GM19240 (cell line): ENCODE data around the gene FKBP10.
"Not testable (repeated sequence)": the region's sequence is repeated elsewhere in the genome, so short reads cannot be mapped to it uniquely, and the experiment has no call there.

Experiments
- DNase-seq: peaks from one replicate; pipeline ENCODE4 v3.0.0; 2011; ENCODE audit warnings: low spot score; ENCODE audit not compliant: insufficient read length

FKBP10 gene

DNA sequence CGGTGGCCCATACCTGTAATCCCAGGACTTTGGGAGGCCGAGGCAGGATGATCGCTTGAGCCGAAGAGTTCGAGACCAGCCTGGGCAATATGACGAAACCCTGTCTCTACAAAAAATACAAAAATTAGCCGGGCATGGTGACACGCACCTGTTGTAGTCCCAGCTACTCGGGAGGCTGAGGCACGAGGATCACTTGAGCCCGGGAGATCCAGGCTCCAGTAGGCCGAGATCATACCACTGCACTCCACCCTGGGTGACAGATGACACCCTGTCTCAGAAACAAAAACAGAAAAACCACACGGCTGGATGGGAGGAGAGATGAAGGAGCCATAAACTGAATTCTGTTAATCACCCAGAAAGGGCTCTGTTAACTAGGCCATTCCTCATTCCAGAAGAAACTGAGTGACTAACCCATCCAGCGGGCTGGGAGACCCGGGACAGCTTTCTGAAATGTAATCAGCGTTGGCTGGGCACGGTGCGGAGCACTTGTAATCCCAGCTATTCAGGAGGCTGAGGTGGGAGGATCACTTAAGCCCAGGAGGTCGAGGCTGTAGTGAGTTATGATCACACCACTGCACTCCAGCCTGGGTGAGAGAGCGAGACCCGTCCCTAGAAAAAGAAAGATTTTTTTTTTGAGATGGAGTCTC is 23.9 kb downstream of the FKBP10 start:
- DNase-seq: no peak

GRCh38 chr17:41837761-41838538 is 25.1 kb downstream of the FKBP10 start, which contains the start of gene KLHL10:
Gene KLHL10 (plus strand): TSS chr17:41837825. CDS start chr17:41837933, 108 bp downstream.
- no peak for DNase-seq

DNA sequence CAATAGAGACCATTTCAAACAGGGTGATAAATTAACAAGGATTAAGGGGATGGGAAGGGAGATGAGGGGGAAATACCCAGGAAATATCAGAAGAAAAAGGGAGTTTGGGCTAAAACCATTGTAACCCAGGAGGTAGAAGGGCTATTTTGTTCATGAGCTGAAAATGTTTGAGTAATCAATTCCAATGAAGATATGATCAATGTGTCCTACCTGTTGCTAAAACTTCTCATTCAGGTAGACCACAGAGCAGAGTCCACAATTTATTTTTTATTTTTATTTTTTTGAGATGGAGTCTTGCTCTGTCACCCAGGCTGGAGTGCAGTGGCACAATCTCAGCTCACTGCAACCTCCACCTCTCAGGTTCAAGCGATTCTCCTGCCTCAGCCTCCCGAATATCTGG is 26.6 kb downstream of the FKBP10 start:
- DNase-seq: not testable (repeated sequence)

DNA sequence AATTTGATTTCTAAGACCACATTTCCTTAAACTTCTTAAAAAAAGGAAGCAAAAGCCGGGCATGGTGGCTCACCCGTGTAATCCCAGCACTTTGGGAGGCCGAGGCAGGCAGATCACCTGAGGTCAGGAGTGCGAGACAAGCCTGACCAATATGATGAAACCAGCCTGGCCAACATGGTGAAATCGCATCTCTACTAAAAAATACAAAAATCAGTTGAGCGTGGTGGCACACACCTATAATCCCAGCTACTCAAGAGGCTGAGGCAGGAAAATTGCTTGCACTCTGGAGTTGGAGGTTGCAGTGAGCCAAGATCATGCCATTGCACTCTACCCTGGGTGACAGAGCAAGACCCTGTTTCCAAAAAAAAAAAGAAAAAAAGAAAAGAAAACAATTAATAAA is 28.0 kb downstream of the FKBP10 start:
- DNase-seq: not testable (repeated sequence)

- DNase-seq: no peak
These were observed 32.2 kb downstream of the FKBP10 start for GRCh38 chr17:41844971-41845370.

DNA sequence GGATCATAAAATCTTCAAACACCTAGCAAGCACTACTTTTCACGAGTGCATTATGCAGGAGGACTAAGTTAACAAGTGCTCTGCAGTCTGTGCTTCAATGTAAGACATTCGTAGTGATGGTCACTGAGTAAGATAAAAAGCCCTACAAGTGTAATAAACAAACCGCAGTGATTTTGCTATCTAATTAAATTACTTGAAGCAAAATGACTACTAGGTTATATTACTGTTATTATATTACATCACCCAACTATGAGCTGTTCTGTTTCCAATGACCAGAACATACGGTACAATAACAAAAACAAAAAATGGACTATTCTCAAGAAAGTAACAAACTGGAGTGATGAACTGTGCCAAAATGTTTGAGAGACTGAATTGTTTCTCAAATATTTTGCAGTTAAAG is 36.0 kb downstream of the FKBP10 start:
- DNase-seq: no peak

DNA sequence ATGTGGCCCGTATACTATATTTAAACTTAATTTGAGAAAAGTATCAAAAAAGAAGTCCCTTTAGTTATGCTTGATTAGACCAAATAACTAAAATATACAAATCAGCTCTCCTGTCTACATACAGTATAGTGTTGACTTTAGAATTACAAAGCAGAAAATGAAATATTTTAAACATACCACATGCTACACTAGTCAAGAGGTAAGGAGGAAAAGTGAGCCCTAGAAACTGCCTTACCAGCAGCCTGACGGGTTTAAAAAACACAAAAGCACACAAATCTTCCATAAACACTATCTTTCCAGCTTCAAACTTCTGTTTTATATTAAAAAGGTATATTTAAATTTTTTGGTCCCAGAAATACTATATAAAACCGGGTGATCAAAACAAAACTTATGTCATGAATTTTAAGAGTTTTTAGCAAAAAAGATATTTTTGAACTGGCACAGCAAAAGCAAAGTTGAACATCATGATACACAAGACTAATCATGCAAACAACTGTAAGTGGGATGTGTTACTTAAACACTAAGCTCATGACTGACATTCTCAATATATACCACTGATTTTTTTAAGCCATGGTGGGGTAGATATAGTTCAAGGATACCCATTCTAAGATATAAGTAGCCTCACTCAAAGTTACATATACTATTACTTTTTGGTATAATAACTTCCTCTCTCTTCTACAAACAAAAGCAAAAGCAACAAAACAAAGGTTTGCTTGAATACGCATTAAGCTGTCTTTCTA is 36.6 kb downstream of the FKBP10 start:
- DNase-seq: no peak

GRCh38 chr17:41851382-41851781 is 38.6 kb downstream of the FKBP10 start:
- not testable (repeated sequence) for DNase-seq

- no peak for DNase-seq
These were observed 47.6 kb downstream of the FKBP10 start for GRCh38 chr17:41860254-41860931.

DNA sequence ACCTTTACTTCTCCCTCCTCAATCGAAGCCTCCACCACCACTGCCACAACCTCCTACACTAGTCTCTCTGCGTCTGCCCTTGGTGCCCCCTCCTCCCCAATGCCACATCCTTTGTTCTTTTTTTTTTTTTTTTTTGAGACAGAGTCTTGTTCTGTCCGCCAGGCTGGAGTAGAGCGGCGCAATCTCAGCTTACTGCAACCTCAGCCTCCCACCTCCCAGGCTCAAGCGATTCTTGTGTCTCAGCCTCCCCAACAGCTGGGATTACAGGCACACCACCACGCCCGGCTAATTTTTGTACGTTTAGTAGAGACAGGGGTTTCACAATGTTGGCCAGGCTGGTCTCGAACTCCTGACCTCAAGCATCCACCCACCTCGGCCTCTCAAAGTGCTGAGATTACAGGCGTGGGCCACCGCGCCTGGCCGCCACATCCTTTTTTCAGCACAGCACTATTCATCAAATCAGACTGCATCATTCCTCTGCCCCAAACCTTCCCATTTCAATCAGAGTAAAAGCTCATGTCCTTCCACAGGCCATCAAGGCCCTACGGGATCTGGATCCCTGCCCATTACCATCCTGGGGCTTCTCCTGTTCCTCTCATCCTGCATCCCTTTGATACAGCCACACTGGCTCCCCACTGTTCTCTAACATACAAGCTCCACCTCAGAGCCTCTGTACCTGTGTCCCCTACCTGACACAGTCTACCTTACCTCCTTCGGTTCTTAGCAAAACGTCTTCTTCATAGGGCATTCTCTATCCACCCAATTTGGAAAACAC is 50.5 kb downstream of the FKBP10 start:
- DNase-seq: no peak

DNA sequence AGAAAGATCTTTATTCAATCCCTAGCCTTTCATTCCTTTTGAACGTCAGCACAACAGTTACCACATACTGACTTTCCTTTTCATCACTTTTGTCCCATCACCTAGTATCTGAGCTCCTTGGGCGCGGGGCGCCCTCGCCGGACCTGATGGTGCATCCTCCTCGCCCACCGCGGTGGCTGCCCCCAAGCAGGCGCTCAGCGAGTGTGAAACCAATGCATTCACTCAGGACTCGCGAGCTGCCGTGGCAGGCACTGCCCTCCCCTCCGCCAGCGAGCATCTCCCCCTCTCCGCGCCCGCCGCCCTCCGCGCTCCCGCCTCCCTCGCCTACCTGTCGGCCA is 51.7 kb downstream of the FKBP10 start:
- peak; percentile 23 for DNase-seq

DNA sequence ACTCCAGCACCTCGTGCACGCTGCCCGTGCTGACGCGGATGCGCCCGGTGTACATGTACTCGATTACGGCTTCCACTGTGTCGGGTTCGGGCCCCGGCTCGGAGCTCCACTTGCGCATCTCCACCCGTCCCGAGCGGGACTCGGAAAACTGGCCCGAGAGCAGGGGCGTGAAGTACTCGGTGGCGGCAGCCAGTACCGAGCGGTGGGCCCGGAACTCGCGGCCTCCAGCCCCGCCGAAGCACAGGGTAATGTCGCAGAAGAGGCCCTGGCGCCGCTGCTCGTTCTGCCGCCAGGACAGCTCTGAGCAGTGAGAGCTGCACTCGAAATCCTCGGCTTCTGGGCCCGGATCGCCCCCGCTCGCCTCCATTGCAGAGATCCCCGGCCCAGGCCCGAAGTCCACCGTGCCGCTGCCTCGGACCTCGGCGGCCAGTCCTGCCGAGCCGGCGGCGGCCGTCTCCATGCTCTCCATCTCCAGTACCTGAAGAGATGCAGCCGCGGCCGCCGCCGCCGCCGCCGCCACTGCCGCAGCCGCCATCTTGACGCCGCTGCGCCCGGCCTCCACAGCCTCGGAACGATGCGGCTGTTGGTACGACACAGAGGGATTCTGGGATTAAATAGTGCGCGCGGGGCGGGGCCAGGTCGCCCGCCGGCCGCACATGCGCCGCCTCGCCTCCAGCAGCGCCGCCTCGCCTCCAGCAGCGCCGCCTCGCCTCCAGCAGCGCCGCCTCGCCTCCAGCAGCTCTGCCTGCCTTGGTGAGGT is 52.2 kb downstream of the FKBP10 start, which contains the start of gene KLHL11:
KLHL11 (minus strand) TSS at position 588 of the 760 bp plus-strand sequence; CDS start at position 535, 53 bp downstream.
- peak; percentile 75 for DNase-seq

DNA sequence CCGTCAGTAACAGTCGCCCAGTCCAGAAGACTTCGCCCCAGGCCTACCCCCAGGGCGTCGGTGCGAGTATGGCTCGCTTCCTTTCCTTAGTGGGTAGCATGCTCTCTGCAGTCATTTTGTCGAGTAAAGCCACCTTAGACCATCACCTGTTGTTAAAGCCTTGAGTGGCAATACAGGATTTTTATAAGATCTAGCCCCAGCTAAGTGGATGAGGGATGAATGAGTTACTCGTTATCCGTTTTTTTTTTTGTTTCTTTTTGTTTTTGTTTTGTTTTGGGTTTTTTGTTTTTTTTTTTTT is 52.7 kb downstream of the FKBP10 start:
- no peak for DNase-seq

DNA sequence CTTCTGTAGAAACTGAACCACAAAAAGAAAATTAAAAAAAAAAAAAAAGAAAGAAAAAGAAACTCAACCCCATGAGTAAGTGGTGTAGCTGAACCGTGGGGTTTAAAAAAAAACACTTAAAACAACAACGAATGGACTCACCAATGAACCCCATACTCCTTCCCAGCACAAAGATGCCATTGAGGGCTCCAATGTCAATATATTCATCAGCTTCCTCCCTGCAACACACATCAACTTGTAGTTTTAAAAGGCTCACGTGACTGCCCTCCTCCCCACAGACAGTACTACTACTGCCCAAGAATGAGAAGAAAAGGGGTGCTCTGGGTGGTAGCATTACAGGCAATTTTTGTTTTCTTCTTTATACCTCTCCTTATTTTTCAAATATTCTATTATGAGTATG is 55.8 kb downstream of the FKBP10 start:
- DNase-seq: no peak

DNA sequence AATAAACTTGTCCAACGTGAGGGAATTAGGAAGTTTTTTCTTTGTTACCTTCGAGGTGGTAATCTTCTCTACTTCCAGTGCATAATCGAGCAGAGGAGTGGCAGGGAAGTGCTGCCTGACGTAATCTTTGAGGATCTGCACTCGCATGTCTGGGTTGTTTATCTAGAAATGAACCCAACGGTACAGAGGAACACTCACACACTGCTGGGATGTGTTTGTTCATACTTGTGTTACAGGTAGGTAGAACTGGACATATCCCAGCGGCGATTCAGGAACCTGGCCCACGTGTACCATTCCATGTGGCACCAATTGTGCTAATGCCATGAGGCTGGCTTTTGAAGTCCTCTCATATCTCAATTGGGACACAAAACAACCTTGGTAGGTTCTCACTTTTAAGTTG is 56.6 kb downstream of the FKBP10 start:
- DNase-seq: no peak

DNA sequence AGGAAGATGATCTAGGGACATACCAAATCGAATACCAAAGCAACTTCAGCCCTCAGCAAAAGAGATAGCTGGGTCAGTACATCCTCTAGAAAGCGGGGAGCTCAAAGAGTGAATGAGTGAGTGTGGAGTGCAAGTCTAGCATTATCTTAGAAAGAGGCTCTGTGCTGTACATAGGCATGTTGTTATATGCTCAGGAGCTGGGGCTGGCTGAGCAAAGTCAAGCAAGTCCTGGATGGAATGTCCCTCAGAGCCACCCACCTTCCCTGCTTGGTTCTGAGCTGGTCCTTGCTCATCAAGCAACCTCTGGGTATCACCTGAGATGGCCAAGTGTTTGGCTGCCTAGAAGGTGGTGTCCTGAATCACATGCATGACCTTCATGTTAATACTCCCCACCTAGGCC is 57.3 kb downstream of the FKBP10 start:
- DNase-seq: no peak

DNA sequence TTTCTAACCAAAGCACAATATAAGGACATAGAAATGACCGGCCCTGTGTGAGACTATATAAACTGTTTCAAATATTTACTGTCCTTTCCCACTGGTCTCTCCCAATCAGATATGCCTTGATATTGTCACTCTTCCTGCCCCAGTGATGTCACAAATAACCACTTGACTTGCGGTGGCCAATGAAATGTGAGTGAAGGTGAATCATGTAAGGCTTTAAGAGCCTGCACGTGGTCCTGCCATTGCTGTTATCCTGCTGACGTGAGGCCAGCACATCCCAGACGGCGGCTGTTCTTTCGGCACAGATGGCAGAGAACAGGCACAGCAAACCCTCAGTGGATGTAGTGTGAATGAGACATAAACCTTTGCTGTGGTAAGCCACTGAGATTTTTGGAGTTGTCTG is 57.8 kb downstream of the FKBP10 start:
- no peak for DNase-seq

- no peak for DNase-seq
These were observed 59.0 kb downstream of the FKBP10 start for GRCh38 chr17:41871789-41872188.
